GM04504 (cell line): ENCODE results near the gene GRM5.

Experiments used
- DNase-seq: peaks from one replicate; pipeline ENCODE4 v3.0.0-alpha.2; 2012; ENCODE audit warnings: low read depth

The GRM5 gene

GRCh38 chr11:88701816-88702215, 364.0 kb downstream of the GRM5 start:
- no peak for DNase-seq

- no peak for DNase-seq
Observed at GRCh38 chr11:88697139-88697538, 368.6 kb downstream of the GRM5 start.

- no peak for DNase-seq
Observed at GRCh38 chr11:88695689-88696414, 369.9 kb downstream of the GRM5 start.

GRCh38 chr11:88692306-88693086, 373.3 kb downstream of the GRM5 start:
- DNase-seq, result no peak

GRCh38 chr11:88689548-88690240, 376.1 kb downstream of the GRM5 start:
- no peak for DNase-seq

- DNase-seq, result no peak
Observed at GRCh38 chr11:88683024-88683423, 382.8 kb downstream of the GRM5 start.

- DNase-seq, result no peak
Observed at GRCh38 chr11:88680806-88681205, 385.0 kb downstream of the GRM5 start.

- DNase-seq, result no peak
Observed at GRCh38 chr11:88666364-88666763, 399.4 kb downstream of the GRM5 start.

GRCh38 chr11:88657076-88657738, 408.6 kb downstream of the GRM5 start:
- DNase-seq, result no peak

GRCh38 chr11:88656283-88656682, 409.5 kb downstream of the GRM5 start:
- DNase-seq, result no peak

GRCh38 chr11:88655656-88656055, 410.1 kb downstream of the GRM5 start:
- no peak for DNase-seq

- DNase-seq, result no peak
Observed at GRCh38 chr11:88655196-88655595, 410.6 kb downstream of the GRM5 start.

- no peak for DNase-seq
Observed at GRCh38 chr11:88651556-88651955, 414.2 kb downstream of the GRM5 start.

GRCh38 chr11:88644724-88645123, 421.1 kb downstream of the GRM5 start:
- DNase-seq, result no peak

- no peak for DNase-seq
Observed at GRCh38 chr11:88632163-88632562, 433.6 kb downstream of the GRM5 start.

- no peak for DNase-seq
Observed at GRCh38 chr11:88631497-88631896, 434.3 kb downstream of the GRM5 start.

- no peak for DNase-seq
Observed at GRCh38 chr11:88629496-88629895, 436.3 kb downstream of the GRM5 start.

GRCh38 chr11:88626216-88626615, 439.6 kb downstream of the GRM5 start:
- no peak for DNase-seq

- DNase-seq, result no peak
Observed at GRCh38 chr11:88623531-88623930, 442.3 kb downstream of the GRM5 start.

GRCh38 chr11:88620568-88621130, 445.1 kb downstream of the GRM5 start:
- DNase-seq, result no peak

GRCh38 chr11:88619656-88620385, 446.0 kb downstream of the GRM5 start:
- no peak for DNase-seq
